ENCODE data around the gene SLC16A13. TPM values are rescaled to one million over a fixed set of nuclear protein-coding genes. Genes with fewer than 3 reads are reported as not detected.
A peak's percentile ranks its signal among the peaks of the same experiment; 100 is the strongest.
"Not testable (repeated sequence)": the region's sequence is repeated elsewhere in the genome, so short reads cannot be mapped to it uniquely, and the experiment has no call there.

The SLC16A13 gene
- total RNA-seq, 1 experiment from 2014 or later = 3.7 TPM

DNA sequence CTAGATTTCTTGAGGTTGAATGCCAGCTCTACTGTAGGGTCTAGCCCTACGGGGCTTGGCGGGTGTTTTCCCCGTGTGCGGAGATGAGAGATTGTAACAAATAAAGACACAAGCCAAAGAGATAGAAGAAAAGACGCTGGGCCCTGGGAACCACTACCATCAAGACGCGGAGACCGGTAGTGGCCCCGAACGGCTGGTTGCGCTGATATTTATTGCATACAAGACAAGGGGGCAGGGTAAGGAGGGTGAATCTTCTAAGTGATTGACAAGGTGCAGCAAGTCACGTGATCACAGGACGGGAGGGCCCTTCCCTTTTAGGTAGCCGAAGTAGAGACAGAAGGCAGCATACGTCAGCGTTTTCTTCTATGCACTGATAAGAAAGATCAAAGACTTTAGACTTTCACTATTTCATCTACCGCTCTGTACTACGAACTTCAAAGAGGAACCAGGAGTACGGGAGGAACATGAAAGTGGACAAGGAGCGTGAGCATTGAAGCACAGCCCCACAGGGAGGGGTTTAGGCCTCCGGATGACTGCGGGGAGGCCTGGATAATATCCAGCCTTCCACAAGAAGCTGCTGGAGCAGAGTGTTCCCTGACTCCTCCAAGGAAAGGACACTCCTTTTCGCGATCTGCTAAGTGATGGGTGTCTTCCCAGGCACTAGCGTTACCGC lies 11.0 kb downstream of the SLC16A13 start:
- DNase-seq (ENCODE audit: low read depth); in situ Hi-C loops (cut with HindIII; ENCODE audit: low pct_unique_long_range_greater_than_20kb, low sequenced_read_pairs): not testable (repeated sequence)

DNA sequence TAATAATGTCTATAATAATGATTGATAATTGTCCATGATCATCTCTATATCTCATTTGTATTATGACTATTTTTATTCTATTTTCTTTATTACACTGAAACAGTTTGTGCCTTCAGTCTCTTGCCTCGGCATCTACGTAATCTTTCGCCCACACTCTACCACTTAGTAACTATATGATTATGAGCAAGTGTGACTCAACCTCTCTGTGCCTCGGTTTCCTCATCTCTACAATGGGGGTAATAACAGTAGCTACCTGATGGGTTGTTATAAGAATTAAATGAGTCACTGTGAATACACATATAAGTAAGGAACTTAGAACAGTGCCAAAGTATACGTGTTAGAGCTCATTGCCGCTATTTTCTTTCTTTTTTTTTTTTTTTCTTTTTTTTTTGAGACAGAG lies 11.8 kb downstream of the SLC16A13 start:
- no peak for DNase-seq (ENCODE audit: low read depth)
- in situ Hi-C loops (cut with HindIII; ENCODE audit: low pct_unique_long_range_greater_than_20kb, low sequenced_read_pairs) = no loop called here

DNA sequence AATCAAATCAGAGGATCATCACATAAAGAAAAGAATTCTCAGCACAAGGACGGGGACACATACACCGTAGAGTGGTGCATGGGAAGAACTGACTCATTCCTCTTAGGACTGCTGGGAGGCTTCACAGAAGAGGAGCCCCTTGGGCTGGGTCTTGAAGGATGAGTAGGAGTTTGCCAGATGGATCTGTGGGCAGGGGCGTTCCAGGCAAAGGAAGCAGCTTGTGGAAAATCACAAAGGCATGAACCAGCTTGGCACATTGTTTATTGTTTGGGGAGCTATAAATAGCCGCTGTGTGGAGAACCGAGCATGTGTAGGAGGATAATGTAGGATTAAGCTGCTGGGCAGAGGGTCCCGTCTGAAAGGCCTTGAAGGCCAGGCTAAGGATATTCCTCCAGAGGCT lies 13.2 kb downstream of the SLC16A13 start:
- in situ Hi-C loops (cut with HindIII; ENCODE audit: low pct_unique_long_range_greater_than_20kb, low sequenced_read_pairs) = no loop called here

DNA sequence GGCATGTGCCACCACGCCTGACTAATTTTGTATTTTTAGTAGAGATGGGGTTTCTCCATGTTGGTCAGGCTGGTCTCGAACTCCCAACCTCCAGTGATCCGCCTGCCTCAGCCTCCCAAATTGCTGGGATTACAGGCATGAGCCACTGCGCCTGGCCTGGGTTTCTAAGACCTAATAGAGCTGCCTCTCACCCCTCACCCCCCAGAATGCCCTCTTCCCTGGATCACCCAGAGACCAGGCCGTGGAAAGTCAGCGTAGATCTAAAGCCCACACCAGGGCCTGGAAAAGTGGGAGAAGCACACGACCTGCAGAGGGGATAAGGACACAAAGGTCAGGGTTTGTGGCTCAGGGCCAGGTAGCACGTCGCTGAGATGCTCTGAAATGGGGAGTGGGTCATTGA lies 14.8 kb downstream of the SLC16A13 start:
- DNase-seq (ENCODE audit: low read depth); in situ Hi-C loops (cut with HindIII; ENCODE audit: low pct_unique_long_range_greater_than_20kb, low sequenced_read_pairs): not testable (repeated sequence)

More for the DNA sequence above, 13.2 kb downstream of the SLC16A13 start:
- no peak for DNase-seq (ENCODE audit: low read depth)

DNA sequence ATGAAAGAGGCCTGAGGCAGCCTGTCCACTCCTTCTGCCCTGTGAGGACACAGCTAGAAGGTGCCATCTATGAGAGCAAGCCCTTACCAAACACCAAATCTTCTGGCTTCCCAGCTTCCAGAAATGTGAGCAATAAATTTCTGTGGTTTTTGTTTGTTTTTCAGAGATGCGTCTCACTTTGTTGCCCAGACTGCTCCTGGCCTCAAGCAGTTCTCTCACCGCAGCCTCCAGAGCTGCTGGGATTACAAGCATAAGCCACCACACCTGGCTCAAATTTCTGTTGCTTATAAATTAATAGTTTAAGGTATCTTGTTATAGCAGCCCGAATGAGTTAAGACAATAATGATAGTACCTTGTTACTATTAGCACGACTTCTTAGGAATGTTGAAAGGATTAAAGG lies 20.6 kb downstream of the SLC16A13 start:
- peak; percentile 74 for DNase-seq (ENCODE audit: low read depth)
- in situ Hi-C loops (cut with HindIII; ENCODE audit: low pct_unique_long_range_greater_than_20kb, low sequenced_read_pairs) = no loop called here

DNA sequence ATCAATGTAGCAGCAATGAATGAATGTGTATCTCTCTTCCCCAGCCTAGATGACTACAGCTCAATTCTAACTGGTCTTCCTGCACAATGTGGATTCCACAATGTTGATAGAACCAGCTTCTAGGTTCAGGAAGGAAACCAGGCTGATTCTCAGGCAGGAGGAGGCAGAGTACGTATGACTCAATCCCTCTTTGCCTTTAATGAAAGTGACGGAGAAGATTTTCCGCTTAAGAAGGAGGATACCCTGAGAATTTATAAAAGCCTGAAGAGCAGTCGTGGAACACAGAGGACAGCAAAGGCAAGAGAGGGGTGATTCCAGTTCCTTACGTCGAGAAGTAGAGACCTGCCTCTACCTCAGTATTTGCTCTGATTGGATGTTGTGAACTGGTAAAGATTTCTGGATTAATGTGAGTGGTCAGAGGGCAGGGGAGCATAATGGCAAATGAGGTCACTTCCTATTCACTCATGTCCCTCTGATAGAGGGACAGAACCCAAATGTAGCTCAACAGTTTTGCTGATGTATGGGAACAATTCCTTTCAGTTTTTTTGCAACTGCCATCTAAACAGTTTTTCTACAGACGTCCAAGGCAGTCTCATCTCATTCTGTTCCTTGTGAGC lies 23.1 kb downstream of the SLC16A13 start:
- in situ Hi-C loops (cut with HindIII; ENCODE audit: low pct_unique_long_range_greater_than_20kb, low sequenced_read_pairs) = no loop called here
- DNase-seq (ENCODE audit: low read depth) = peak; percentile 42

DNA sequence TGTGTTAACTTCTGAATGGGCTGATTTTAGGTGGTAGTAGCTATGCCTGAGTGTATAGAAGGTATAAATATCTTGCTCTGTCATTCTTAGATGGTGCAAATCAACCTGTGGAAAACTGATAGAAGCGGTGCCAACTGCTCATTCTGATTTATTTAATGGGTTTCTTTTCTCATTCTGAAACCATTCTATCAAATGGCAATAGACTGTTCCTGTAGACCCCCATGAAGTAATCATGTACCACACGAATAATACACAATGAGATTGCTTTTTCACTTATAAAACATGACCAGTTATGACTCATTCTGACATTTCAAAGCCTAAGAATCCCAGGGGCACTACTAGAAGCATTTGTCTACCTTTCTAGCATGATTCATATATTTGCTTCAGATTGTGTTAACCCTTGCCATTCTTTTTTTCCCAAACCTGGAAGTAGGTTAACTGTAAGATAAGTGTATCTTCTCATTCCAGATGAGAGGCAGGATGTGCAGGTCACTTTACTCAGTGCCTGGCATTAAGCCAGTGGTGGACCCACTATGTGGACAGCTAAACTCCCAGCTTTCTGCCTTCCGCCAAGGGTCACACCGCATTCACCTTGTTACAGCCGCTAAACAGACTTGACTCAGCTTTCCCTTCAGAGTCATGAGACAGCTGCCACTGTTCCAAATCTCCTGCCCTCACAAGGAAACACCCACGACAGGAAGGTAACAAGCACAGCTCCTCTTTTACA lies 24.5 kb downstream of the SLC16A13 start:
- in situ Hi-C loops (cut with HindIII; ENCODE audit: low pct_unique_long_range_greater_than_20kb, low sequenced_read_pairs) = no loop called here
- DNase-seq (ENCODE audit: low read depth) = peak; percentile 96

DNA sequence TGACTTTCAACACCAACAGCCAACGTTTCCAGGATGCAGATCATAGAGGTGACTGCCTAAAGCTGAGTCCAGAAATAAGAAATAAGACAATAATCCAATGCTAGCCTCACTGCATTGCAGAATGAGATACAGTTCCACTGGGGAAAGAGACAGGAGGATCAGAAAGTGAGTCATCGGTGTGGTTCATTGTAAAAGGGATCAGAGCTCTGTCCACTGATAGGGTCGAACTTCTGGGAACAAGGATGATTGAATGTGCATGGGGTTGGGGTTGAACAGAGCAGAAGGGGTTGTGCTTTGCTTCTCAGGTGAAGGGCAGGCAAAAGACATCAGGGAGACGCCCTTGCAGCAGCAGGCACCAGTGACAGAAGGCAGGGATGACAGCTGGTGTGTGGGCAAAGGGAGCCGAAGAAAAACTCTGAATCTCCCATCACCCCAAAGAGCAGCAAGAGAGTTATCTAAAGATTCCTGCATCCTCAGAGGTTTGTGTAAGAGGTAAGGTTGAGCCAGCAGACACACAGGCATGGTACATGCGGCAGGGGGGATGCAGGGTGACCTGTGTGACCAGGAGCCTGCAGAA lies 27.8 kb downstream of the SLC16A13 start:
- in situ Hi-C loops (cut with HindIII; ENCODE audit: low pct_unique_long_range_greater_than_20kb, low sequenced_read_pairs) = no loop called here
- no peak for DNase-seq (ENCODE audit: low read depth)

DNA sequence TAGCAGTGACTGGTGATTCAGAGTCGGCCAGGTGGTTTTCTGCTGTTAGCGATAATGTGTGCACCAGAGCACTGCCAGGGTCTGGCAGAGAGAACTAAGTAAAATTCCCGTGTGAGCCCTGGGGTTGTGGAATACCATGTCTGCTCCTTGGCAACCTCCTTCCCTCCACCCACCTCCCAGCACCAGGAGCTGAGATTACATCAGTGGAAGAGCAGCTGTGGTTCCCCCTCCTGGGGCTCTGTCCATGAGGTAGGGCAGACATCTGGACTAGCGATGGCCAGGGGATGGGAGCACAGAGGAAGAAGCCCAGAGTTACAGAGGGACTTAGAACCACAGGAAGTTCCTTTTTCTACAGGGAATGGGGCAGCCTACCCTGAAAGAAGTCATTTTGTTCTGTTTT lies 28.4 kb downstream of the SLC16A13 start:
- DNase-seq (ENCODE audit: low read depth) = no peak
- in situ Hi-C loops (cut with HindIII; ENCODE audit: low pct_unique_long_range_greater_than_20kb, low sequenced_read_pairs) = no loop called here

DNA sequence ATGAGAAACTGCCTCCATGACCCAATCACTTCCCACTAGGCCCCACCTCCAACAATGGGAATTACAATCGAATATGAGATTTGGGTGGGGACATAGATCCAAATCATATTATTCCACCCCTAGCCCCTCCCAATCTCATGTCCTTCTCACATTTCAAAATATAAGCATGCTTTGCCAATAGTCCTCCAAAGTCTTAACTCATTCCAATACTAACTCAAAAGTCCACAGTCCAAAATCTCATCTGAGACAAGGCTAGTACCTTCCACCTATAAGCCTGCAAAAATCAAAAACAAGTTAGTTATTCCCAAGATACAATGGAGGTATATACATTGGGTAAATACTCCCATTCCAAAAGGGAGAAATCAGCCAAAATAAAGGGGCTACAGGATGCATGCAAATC lies 31.4 kb downstream of the SLC16A13 start:
- no peak for DNase-seq (ENCODE audit: low read depth)
- in situ Hi-C loops (cut with HindIII; ENCODE audit: low pct_unique_long_range_greater_than_20kb, low sequenced_read_pairs) = no loop called here

DNA sequence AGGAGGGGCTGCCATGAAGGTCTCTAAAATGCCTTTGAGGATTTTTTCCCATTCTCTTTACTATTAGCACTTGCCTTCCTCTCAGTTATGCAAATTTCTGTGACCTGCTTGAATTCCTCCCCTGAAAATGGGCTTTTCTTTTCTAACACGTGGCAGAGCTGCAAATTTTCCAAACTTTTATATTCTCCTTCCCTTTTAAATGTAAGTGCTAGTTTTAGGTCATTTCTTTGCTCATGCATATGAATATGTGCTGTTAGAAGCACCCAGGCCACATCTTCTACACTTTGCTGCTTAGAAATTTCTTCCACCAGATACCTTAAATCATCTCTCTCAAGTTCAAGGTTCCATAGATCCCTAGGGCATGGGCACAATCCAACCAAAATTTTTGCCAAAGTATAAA lies 32.5 kb downstream of the SLC16A13 start:
- DNase-seq (ENCODE audit: low read depth) = no peak
- in situ Hi-C loops (cut with HindIII; ENCODE audit: low pct_unique_long_range_greater_than_20kb, low sequenced_read_pairs) = no loop called here

DNA sequence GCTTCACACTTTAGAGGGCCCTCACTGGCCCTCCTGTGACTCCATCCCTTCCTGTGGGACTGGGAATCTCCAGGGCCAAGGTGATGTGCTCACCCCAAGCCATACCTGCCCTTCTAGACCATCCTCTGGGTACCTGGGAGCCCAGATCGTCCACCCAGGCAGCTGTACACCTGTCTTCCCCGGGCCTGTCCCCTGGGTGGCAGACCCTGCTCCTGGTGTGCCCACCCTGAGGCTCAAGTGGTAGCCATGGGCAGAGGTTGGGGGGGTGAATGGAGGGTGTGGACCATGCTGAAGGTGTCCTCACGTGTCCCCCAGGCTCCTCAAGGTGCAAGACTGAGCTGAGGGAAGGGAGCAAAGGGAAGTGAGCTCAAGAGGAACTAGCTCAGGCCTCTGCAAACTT lies 34.9 kb downstream of the SLC16A13 start:
- in situ Hi-C loops (cut with HindIII; ENCODE audit: low pct_unique_long_range_greater_than_20kb, low sequenced_read_pairs) = no loop called here
- DNase-seq (ENCODE audit: low read depth) = no peak

DNA sequence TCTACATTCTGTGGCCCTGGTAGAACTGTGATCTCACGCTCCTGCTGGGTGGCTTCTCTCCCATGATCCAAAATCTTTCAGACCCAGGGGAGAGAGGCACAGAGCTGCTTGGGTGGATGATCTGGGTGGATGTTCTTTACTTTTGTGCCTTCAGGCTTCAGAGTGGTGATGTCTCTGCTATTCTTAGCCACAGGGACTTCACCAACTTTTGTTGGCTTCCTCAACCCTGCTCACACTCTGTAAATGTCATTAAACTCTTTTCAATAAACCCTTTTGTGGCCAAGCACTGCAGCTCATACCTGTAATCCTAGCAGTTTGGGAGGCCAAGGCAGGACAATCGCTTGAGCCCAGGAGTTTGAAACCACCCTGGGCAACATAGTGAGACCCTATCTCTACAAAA lies 36.6 kb downstream of the SLC16A13 start:
- in situ Hi-C loops (cut with HindIII; ENCODE audit: low pct_unique_long_range_greater_than_20kb, low sequenced_read_pairs) = no loop called here
- DNase-seq (ENCODE audit: low read depth) = no peak

DNA sequence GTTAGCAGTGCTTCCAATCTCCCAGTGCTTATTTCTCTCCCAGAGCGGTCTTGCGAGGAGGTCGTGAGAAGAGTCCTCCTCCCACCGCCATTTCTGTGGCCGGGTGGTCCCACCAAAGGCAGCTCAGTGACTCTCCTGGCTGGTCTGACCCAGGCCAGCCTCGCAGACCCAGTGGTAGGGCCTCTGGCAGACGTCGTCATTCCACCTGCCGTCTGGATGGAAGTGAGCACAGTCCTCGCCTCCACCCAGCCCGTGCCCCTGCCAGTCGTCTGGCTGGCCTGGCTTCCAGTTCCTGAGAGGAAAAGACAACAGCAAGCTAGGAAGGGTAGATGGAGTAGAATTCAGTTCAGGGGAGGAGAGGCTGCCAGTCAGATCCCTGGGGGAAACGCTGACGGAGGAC lies 39.1 kb downstream of the SLC16A13 start:
- no peak for DNase-seq (ENCODE audit: low read depth)
- in situ Hi-C loops (cut with HindIII; ENCODE audit: low pct_unique_long_range_greater_than_20kb, low sequenced_read_pairs) = no loop called here

DNA sequence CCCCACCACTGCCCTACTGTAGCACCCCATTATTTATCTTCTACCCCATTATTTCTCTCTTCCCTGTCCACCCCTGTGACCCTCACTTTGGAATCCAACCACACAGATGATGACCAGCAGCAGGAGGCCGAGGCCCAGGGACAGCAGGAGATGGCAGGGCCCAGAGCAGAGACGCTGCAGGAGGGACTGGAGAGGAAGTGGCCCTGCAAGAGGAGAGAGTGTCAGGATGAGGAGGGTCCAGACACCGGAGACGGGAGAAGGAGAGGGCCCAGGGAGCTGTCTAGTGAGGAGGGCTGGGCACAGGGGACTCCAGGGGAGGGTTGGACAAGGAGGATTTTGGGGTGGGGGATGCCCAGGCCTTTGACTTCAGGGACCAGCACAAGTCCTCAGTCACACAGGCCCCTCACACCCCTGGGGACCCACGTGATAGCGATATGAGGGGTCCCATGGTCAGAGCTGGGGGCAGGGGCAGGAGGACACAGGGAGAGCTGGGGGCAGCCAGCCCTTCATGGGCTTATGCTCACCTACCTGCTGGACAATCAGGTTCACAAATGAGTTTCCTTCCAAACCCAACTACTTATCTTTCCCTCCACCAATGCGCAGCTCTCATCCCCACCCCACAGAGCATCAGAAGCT lies 42.2 kb downstream of the SLC16A13 start:
- in situ Hi-C loops (cut with HindIII; ENCODE audit: low pct_unique_long_range_greater_than_20kb, low sequenced_read_pairs) = no loop called here
- DNase-seq (ENCODE audit: low read depth) = no peak

DNA sequence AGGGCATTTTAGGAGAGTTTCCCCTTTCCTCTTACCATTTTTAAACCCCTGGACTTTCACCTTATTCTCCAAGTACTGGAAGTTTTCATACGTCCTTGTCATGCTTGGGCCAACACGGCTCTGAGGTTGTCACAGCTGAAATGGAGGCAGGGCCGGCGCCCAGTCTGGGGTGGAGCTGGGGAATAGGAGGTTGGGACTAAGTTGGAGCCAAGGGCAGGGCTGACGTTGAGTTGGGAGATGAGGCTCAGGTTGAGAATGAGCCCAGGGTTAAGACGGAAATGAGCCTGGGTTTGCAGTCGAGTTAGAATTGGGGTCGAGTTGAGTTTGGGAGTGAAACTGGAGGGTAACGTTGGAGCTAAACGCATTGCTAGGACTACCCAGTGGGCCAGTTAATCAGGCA lies 42.9 kb downstream of the SLC16A13 start:
- in situ Hi-C loops (cut with HindIII; ENCODE audit: low pct_unique_long_range_greater_than_20kb, low sequenced_read_pairs) = no loop called here

DNA sequence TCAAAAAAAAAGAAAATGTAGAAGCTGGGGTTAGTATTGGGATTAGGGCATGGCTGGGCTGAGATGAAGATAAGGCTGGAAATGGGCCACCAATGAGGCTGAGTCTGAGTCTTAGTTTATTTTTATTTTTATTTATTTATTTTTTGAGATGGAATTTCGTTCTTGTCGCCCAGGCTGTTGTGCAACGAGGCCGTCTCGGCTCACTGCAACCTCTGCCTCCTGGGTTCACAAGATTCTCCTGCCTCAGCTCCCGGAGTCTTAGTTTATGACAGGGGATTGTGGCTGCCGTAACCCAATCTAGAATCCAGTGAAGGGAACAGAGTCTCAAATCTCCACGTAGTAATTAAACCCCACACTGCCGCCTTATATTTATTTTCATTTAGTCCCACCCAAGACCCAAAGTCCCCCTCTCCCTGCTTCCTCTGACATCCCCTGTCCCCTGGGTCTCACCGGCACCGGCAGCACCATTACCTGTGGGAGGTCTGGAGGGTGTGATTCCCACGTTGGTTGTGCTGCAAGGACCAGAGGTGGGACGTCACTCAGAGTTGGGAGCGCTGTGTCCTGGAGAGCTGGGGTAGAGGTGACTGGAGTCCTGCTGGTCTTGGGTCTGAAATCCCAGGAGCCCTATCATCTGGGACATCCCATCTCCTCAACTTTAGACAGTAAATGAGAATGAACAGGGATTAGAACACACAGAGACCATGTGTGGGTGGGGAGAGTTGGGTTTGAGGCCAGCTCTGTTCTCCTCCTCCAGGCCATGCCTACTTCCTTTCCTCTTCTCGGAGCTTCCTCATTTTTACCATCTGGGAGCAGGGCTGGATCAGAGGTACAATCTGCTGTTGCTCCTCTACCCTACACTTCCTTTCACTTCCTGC lies 44.0 kb downstream of the SLC16A13 start, which contains the start of gene CLEC10A:
Gene CLEC10A, minus strand, starts transcription at position 671 of the 875 bp plus-strand sequence. CDS start 1,439 bp downstream, outside the sequence.
- DNase-seq (ENCODE audit: low read depth) = no peak
- in situ Hi-C loops (cut with HindIII; ENCODE audit: low pct_unique_long_range_greater_than_20kb, low sequenced_read_pairs) = no loop called here

More for the DNA sequence above, 42.9 kb downstream of the SLC16A13 start:
- no peak for DNase-seq (ENCODE audit: low read depth)
